Breast epithelium (tissue), 4 donors: ENCODE data around the gene TOR4A. TPM values are rescaled to one million over a fixed set of nuclear protein-coding genes. Genes with fewer than 3 reads are reported as not detected.

ENCODE experiments used
- DNase-seq, 2 donors: peaks; one replicate each; pipeline ENCODE4 v3.0.0-alpha.2; 2019; ENCODE audit warnings: low spot score in 2 of 2
- H3K27ac ChIP-seq, 2 donors: fragments of 200-600 bp; sonication (generic) in 1 of 2; one replicate each; pipeline ENCODE4 v1.5.1; 2016 to 2019; ENCODE audit warnings: mild to moderate bottlenecking in 1 of 2
- H3K27me3 ChIP-seq, 2 donors: fragments of 200-600 bp; sonication (generic) in 1 of 2; one replicate each; pipeline versions ENCODE4 v1.5.1 to v1.6.0; 2017 to 2019; ENCODE audit warnings: control low read depth in 1 of 2, mild to moderate bottlenecking in 1 of 2
- H3K36me3 ChIP-seq: fragments of 200-600 bp; one replicate; pipeline ENCODE4 v1.5.1; 2019
- H3K4me1 ChIP-seq, 2 donors: fragments of 200-600 bp; sonication (generic); one replicate each; pipeline ENCODE4 v1.5.1; 2016 to 2019; ENCODE audit warnings: control low read depth in 1 of 2
- H3K4me3 ChIP-seq, 3 donors: fragments of 200-600 bp; sonication (generic); 1 replicate in 2 of 3; 2 replicates in 1 of 3; pipeline ENCODE4 v1.5.1; 2016 to 2019; ENCODE audit warnings: mild to moderate bottlenecking in 3 of 3, moderate library complexity in 2 of 3
- H3K9me3 ChIP-seq, 2 donors: fragments of 200-600 bp; sonication (generic) in 1 of 2; one replicate each; pipeline ENCODE4 v1.5.1; 2016 to 2019; ENCODE audit warnings: control low read depth in 1 of 2
- POLR2A ChIP-seq: fragments of 450-650 bp; IDR thresholded peaks from one replicate; pipeline ENCODE4 v1.6.1; 2016; ENCODE audit warnings: antibody characterized with exemption, mild to moderate bottlenecking, moderate library complexity
- POLR2AphosphoS5 ChIP-seq, 3 donors: sonication (generic); formaldehyde crosslinking; IDR thresholded peaks; one replicate each; pipeline ENCODE4 v1.6.1; 2017; ENCODE audit warnings: antibody characterized with exemption in 3 of 3
- intact Hi-C: fragments of 100-400 bp; cut with DNase I; formaldehyde crosslinking; loops from one replicate; pipeline ENCODE4 v1.15.1; 2023; ENCODE audit warnings: low total_unique reads
- total RNA-seq, 3 donors: library from RNA; depleted of rRNA; stranded (reverse); fragments of >200 nt; gene quantifications; one replicate each; pipeline ENCODE4 v1.1.0, GENCODE V29; 2016
- TF ChIP-seq, protein P1 (sequence below), 3 donors: fragments of 450-650 bp; IDR thresholded peaks; one replicate each; pipeline ENCODE4 v1.5.1; 2016 to 2017; ENCODE audit warnings: antibody characterized with exemption in 3 of 3, mild to moderate bottlenecking in 3 of 3, moderate library complexity in 3 of 3

The TOR4A gene
- total RNA-seq, 3 donors from 2014 or later: 2.9 to 5.4 (median 3.7) TPM

- Histone ChIP-seq H3K9me3 (no peaks in the 10 kb centered on the region), H3K36me3 (no peaks in the 10 kb centered on the region), H3K27me3 (no peaks in the 10 kb centered on the region), H3K4me1 (no peaks in the 10 kb centered on the region), H3K4me3 (no peak overlapping the region), H3K27ac (peak overlapping the region in 1 of 2 donors; percentile 45)
- no peak for TF ChIP-seq POLR2A
- no peak for TF ChIP-seq POLR2AphosphoS5 (IDR thresholded peaks at IDR 0.05)
- TF ChIP-seq, protein P1, sequence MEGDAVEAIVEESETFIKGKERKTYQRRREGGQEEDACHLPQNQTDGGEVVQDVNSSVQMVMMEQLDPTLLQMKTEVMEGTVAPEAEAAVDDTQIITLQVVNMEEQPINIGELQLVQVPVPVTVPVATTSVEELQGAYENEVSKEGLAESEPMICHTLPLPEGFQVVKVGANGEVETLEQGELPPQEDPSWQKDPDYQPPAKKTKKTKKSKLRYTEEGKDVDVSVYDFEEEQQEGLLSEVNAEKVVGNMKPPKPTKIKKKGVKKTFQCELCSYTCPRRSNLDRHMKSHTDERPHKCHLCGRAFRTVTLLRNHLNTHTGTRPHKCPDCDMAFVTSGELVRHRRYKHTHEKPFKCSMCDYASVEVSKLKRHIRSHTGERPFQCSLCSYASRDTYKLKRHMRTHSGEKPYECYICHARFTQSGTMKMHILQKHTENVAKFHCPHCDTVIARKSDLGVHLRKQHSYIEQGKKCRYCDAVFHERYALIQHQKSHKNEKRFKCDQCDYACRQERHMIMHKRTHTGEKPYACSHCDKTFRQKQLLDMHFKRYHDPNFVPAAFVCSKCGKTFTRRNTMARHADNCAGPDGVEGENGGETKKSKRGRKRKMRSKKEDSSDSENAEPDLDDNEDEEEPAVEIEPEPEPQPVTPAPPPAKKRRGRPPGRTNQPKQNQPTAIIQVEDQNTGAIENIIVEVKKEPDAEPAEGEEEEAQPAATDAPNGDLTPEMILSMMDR (IDR thresholded peaks at IDR 0.05): no peak
- no peak for DNase-seq
- intact Hi-C loops: no loop called here
Observed at GRCh38 chr9:137319739-137320551, 42.4 kb downstream of the TOR4A start.

GRCh38 chr9:137320555-137321384 lies 43.2 kb downstream of the TOR4A start:
- Histone ChIP-seq H3K9me3 (no peaks in the 10 kb centered on the region), H3K4me1 (no peaks in the 10 kb centered on the region), H3K27me3 (no peaks in the 10 kb centered on the region), H3K27ac (no peak overlapping the region), H3K36me3 (no peaks in the 10 kb centered on the region), H3K4me3 (no peak overlapping the region)
- TF ChIP-seq, protein P1 (IDR thresholded peaks at IDR 0.05): no peak
- TF ChIP-seq POLR2AphosphoS5 (IDR thresholded peaks at IDR 0.05) (no peak), POLR2A (no peak)
- DNase-seq: no peak
- intact Hi-C loops: no loop called here

- intact Hi-C loops: no loop called here
- Histone ChIP-seq H3K27ac (no peak overlapping the region), H3K27me3 (no peaks in the 10 kb centered on the region), H3K4me1 (no peaks in the 10 kb centered on the region), H3K9me3 (no peaks in the 10 kb centered on the region), H3K36me3 (no peaks in the 10 kb centered on the region), H3K4me3 (no peak overlapping the region)
- TF ChIP-seq, protein P1 (IDR thresholded peaks at IDR 0.05): no peak
- TF ChIP-seq POLR2AphosphoS5 (IDR thresholded peaks at IDR 0.05) (no peak), POLR2A (no peak)
- DNase-seq: no peak
Observed at GRCh38 chr9:137321726-137322361, 44.3 kb downstream of the TOR4A start.

GRCh38 chr9:137323531-137324331 lies 46.2 kb downstream of the TOR4A start:
- H3K36me3 ChIP-seq: no peaks in the 10 kb centered on the region
- no peak overlapping the region for H3K4me3 ChIP-seq
- H3K9me3 ChIP-seq: no peaks in the 10 kb centered on the region
- H3K27ac ChIP-seq: no peak overlapping the region
- DNase-seq: no peak
- intact Hi-C loops: no loop called here
- H3K4me1 ChIP-seq: no peaks in the 10 kb centered on the region
- no peaks in the 10 kb centered on the region for H3K27me3 ChIP-seq
- TF ChIP-seq POLR2A (no peak), POLR2AphosphoS5 (IDR thresholded peaks at IDR 0.05) (no peak)
- TF ChIP-seq, protein P1 (IDR thresholded peaks at IDR 0.05): no peak
